SK-N-MC (cell line): ENCODE results near the gene RPS19.

ENCODE experiments used
- EZH2 ChIP-seq: fragments of 200-600 bp; sonication (generic); IDR thresholded peaks from one replicate; pipeline ENCODE4 v1.6.1; 2017; ENCODE audit warnings: antibody characterized with exemption
- POLR2AphosphoS5 ChIP-seq: IDR thresholded peaks from 2 replicates; pipeline ENCODE4 v1.6.1; 2012; ENCODE audit warnings: mild to moderate bottlenecking, low read depth, low read length, borderline replicate concordance

DNA sequence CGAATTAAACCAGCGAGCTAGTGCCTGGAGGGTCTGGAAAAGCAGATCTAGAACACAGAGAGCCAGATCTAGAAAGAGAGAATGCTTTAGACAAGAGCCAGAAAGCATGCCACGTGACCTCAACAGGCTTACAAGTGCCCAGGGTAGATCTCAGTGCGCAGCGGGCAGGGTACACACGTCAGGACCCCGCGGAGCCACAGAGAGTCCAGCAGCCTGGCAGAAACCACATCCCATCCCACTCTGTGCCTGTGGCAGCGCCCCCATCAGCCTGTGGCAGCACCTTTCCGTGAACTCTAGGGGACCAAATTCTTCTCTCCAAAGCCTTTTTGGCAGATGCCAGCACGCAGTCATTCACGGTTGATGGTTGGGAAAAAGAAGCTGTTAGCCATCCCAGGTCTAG lies 28.9 kb downstream of the RPS19 start:
- TF ChIP-seq POLR2AphosphoS5 (no peak), EZH2 (no peak)
